K562 (cell line): Measurements from ENCODE around the gene SHISAL1. TPM values are rescaled to one million over a fixed set of nuclear protein-coding genes. Genes with fewer than 3 reads are reported as not detected.

Source experiments
- ATAC-seq: fragments of 200-7000 bp; cut with Tn5 transposase; 3 replicates; pipeline ENCODE4 v1.9.1; 2020; ENCODE audit warnings: moderate library complexity
- BruUV-seq: library from RNA; stranded (reverse); fragments of 400-500 nt; replicated peaks from 2 replicates; lab custom pipeline; 2021; lab: Mats Ljungman, UMichigan
- CTCF ChIA-PET: fragments of 300-600 bp; formaldehyde crosslinking; extraction: SDS; loops from one replicate; lab custom pipeline; 2021; ENCODE audit warnings: low intra/inter-chr PET ratio; lab: Yijun Ruan, JAX
- POLR2A ChIA-PET: fragments of 300-600, 350-650 bp; sonication (Branson Sonifier 250); formaldehyde crosslinking; extraction: SDS; loops from one replicate; lab custom pipeline; 2021; ENCODE audit warnings: antibody characterized with exemption, inconsistent platforms; lab: Yijun Ruan, JAX
- DNase-seq, 4 experiments: peaks; one replicate each; pipeline versions ENCODE4 v3.0.0 to v3.0.0-alpha.2; 2011 to 2018; ENCODE audit warnings: low spot score in 3 of 4, mixed read lengths in 3 of 4; ENCODE audit errors: extremely low read depth in 1 of 4
- FAIRE-seq: peaks from 2 replicates; lab custom pipeline; 2011; peaks lifted over from hg19 to GRCh38; lab: Jason Lieb, UNC
- H2AFZ ChIP-seq: 2 replicates; pipeline ENCODE4 v1.6.0; 2011; ENCODE audit warnings: low read depth, low read length, control low read depth, inconsistent platforms
- H3K27ac ChIP-seq: fragments of 200-600 bp; 3 replicates; pipeline ENCODE4 v1.8.0; 2011; ENCODE audit warnings: low read depth, mild to moderate bottlenecking, control low read depth, inconsistent platforms, low read length, moderate library complexity, mixed read lengths; ENCODE audit errors: extremely low read depth
- H3K27me3 ChIP-seq, 2 experiments: fragments of 300-600 bp in 1 of 2; 2 replicates in 1 of 2; 3 replicates in 1 of 2; pipeline versions ENCODE4 v1.6.0 to v1.8.0; 2011; ENCODE audit warnings: inconsistent platforms in 2 of 2, low read length in 2 of 2, mild to moderate bottlenecking in 1 of 2, mixed read lengths in 1 of 2, moderate library complexity in 1 of 2; ENCODE audit not compliant: control insufficient read depth in 2 of 2, insufficient read depth in 2 of 2
- H3K36me3 ChIP-seq: fragments of 300-600 bp; 3 replicates; pipeline ENCODE4 v1.8.0; 2011; ENCODE audit warnings: mild to moderate bottlenecking, low read length, inconsistent platforms; ENCODE audit not compliant: control insufficient read depth, insufficient read depth
- H3K4me1 ChIP-seq, 2 experiments: fragments of 200-600 bp in 1 of 2; replicated peaks in 1 of 2; 2 replicates in 1 of 2; 3 replicates in 1 of 2; pipeline versions ENCODE4 v1.5.1 to v1.8.0; 2011; ENCODE audit warnings: inconsistent platforms in 2 of 2, low read length in 2 of 2, mild to moderate bottlenecking in 1 of 2, mixed read lengths in 1 of 2, moderate library complexity in 1 of 2; ENCODE audit not compliant: control insufficient read depth in 2 of 2, insufficient read depth in 2 of 2
- H3K4me2 ChIP-seq: 2 replicates; pipeline ENCODE4 v1.6.1; 2011; ENCODE audit warnings: low read length, control low read depth, inconsistent platforms, mixed read lengths; ENCODE audit not compliant: insufficient read depth
- H3K4me3 ChIP-seq: fragments of 200-600 bp; sonication (generic), shearing (Covaris generic); 2 replicates; pipeline ENCODE4 v1.5.1; 2016; ENCODE audit warnings: control low read depth, inconsistent platforms
- H3K79me2 ChIP-seq: fragments of 200-600 bp; 3 replicates; pipeline ENCODE4 v1.8.0; 2011; ENCODE audit warnings: low read length, inconsistent platforms; ENCODE audit not compliant: control insufficient read depth, insufficient read depth
- H3K9ac ChIP-seq, 2 experiments: 2 replicates each; pipeline versions ENCODE4 v1.6.0 to v1.6.1; 2011; ENCODE audit warnings: low read depth in 2 of 2, low read length in 2 of 2, control low read depth in 1 of 2, inconsistent platforms in 1 of 2, mild to moderate bottlenecking in 1 of 2, mixed read lengths in 1 of 2; ENCODE audit not compliant: insufficient read depth in 1 of 2
- H3K9me1 ChIP-seq: one replicate; pipeline ENCODE4 v1.6.0; 2011; ENCODE audit warnings: inconsistent platforms, mild to moderate bottlenecking, low read length, moderate library complexity; ENCODE audit not compliant: control insufficient read depth, insufficient read depth
- H3K9me3 ChIP-seq: replicated peaks from 2 replicates; pipeline ENCODE4 v1.5.1; 2011; ENCODE audit warnings: low read depth, low read length, inconsistent platforms; ENCODE audit not compliant: control insufficient read depth, insufficient read depth
- H4K20me1 ChIP-seq: replicated peaks from 2 replicates; pipeline ENCODE4 v1.6.1; 2011; ENCODE audit warnings: low read length, inconsistent platforms, mixed read lengths; ENCODE audit not compliant: control insufficient read depth, insufficient read depth
- ETS2 ChIP-seq: IDR thresholded peaks from 2 replicates; pipeline ENCODE4 v1.6.1; 2016; ENCODE audit warnings: borderline replicate concordance, missing genetic modification characterization, mild to moderate bottlenecking, moderate library complexity, missing compliant biosample characterization; ENCODE audit not compliant: poor library complexity, severe bottlenecking
- HBP1 ChIP-seq: fragments of 450-650 bp; formaldehyde crosslinking; IDR thresholded peaks from 2 replicates; pipeline ENCODE4 v1.4.0; 2022; ENCODE audit warnings: missing genetic modification characterization
- NR2C2 ChIP-seq, 2 experiments: fragments of 200-800 bp in 1 of 2; sonication (Bioruptor generic) in 1 of 2; sonication (generic) in 1 of 2; formaldehyde crosslinking in 1 of 2; IDR thresholded peaks; 2 replicates each; pipeline versions ENCODE4 v1.6.1 to v1.8.0; 2016 to 2022; ENCODE audit warnings: mild to moderate bottlenecking in 1 of 2, missing compliant biosample characterization in 1 of 2, missing genetic modification characterization in 1 of 2, missing genetic modification reagents in 1 of 2
- POLR2G ChIP-seq: fragments of 200-400 bp; formaldehyde crosslinking; IDR thresholded peaks from 2 replicates; pipeline ENCODE4 v1.6.1; 2017; ENCODE audit warnings: low read depth, mild to moderate bottlenecking, antibody characterized with exemption, low read length, moderate library complexity
- U2AF1 ChIP-seq: fragments of 200-400 bp; formaldehyde crosslinking; optimal IDR thresholded peaks from 2 replicates; pipeline ENCODE3; 2017; ENCODE audit warnings: mild to moderate bottlenecking, low read depth, low read length, moderate library complexity
- WGBS: fragments of 100-300 bp; shearing (Covaris generic); methylation state at CpG from one replicate; pipeline ENCODE4 v1.1.6; 2016; ENCODE audit warnings: low coverage, mixed read lengths; ENCODE audit not compliant: insufficient coverage; ENCODE audit errors: missing lambda C conversion rate; 5-methylcytosine and 5-hydroxymethylcytosine counted together
- in situ Hi-C: fragments of 300-500 bp; cut with MboI; formaldehyde crosslinking; loops from 4 replicates; pipeline ENCODE4 v1.15.0; 2018; ENCODE audit warnings: inconsistent platforms, mixed read lengths
- intact Hi-C: fragments of 100-400 bp; cut with micrococcal nuclease; formaldehyde crosslinking; loops from 2 replicates; pipeline ENCODE4 v1.14.2; 2022
- polyA plus RNA-seq, 8 experiments: library from polyadenylated mRNA; depleted of rRNA in 4 of 8; stranded (reverse) in 5 of 8; unstranded in 3 of 8; fragments of >200 nt; fragmentation: Nextera tagmentation in 2 of 8; fragmentation: Illumina TruSeq in 1 of 8; extraction: Ambion mirVana in 2 of 8; extraction: Trizol in 1 of 8; gene quantifications; 2 replicates each; pipeline versions ENCODE4 v1.2.1 to v1.2.3, GENCODE V29; 2011 to 2014; ENCODE audit warnings: inconsistent platforms in 1 of 8, missing spikeins in 1 of 8
- total RNA-seq, 7 experiments: library from RNA; depleted of rRNA in 6 of 7; stranded (reverse); fragments of >200 nt in 6 of 7; fragmentation: Illumina TruSeq in 2 of 7; extraction: Trizol in 2 of 7; gene quantifications; 2 replicates each; pipeline versions ENCODE4 v1.2.1 to v1.2.3, GENCODE V29; 2011 to 2021; ENCODE audit warnings: low replicate concordance in 1 of 7
- TF ChIP-seq, protein P1 (sequence below): fragments of 450-650 bp; formaldehyde crosslinking; IDR thresholded peaks from 2 replicates; pipeline ENCODE4 v1.4.0; 2022; ENCODE audit warnings: mild to moderate bottlenecking, moderate library complexity
- TF ChIP-seq, protein P2 (sequence below): fragments of 450-650 bp; formaldehyde crosslinking; IDR thresholded peaks from 2 replicates; pipeline ENCODE4 v1.4.0; 2020; ENCODE audit warnings: mild to moderate bottlenecking, moderate library complexity

SHISAL1 gene
- total and polyA plus RNA-seq, 9 of the 15 experiments (the other 6 are each of a cell fraction or from before 2014, with no cell fraction given) = not detected

GRCh38 chr22:44273175-44273574 is 39.6 kb downstream of the SHISAL1 start:
- no peak overlapping the region for H3K4me3 ChIP-seq
- H3K4me2 ChIP-seq = no peak overlapping the region
- no peaks in the 10 kb centered on the region for H3K4me1 ChIP-seq
- no peaks in the 10 kb centered on the region for H3K79me2 ChIP-seq
- ChIA-PET CTCF (no interaction called here), POLR2A (no interaction called here)
- no peaks in the 10 kb centered on the region for H3K9me1 ChIP-seq
- in situ Hi-C loops = no loop called here
- H3K9ac ChIP-seq = no peak overlapping the region
- H4K20me1 ChIP-seq = no peaks in the 10 kb centered on the region
- DNase-seq (no peak), ATAC-seq (no peak), FAIRE-seq (no peak)
- 6% methylated on average over 5 of the region's 5 CpGs for WGBS
- no peaks in the 10 kb centered on the region for H3K36me3 ChIP-seq
- H3K27ac ChIP-seq = no peak overlapping the region
- TF ChIP-seq U2AF1 (no peak), HBP1 (no peak), NR2C2 (CRISPR knock-in tag; IDR thresholded peaks at IDR 0.05) (no peak), NR2C2 (tag; IDR thresholded peaks at IDR 0.05) (no peak), ETS2 (tag) (no peak), POLR2G (no peak)
- TF ChIP-seq, protein P1, sequence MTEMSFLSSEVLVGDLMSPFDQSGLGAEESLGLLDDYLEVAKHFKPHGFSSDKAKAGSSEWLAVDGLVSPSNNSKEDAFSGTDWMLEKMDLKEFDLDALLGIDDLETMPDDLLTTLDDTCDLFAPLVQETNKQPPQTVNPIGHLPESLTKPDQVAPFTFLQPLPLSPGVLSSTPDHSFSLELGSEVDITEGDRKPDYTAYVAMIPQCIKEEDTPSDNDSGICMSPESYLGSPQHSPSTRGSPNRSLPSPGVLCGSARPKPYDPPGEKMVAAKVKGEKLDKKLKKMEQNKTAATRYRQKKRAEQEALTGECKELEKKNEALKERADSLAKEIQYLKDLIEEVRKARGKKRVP (CRISPR knock-in tag) = no peak
- TF ChIP-seq, protein P2, sequence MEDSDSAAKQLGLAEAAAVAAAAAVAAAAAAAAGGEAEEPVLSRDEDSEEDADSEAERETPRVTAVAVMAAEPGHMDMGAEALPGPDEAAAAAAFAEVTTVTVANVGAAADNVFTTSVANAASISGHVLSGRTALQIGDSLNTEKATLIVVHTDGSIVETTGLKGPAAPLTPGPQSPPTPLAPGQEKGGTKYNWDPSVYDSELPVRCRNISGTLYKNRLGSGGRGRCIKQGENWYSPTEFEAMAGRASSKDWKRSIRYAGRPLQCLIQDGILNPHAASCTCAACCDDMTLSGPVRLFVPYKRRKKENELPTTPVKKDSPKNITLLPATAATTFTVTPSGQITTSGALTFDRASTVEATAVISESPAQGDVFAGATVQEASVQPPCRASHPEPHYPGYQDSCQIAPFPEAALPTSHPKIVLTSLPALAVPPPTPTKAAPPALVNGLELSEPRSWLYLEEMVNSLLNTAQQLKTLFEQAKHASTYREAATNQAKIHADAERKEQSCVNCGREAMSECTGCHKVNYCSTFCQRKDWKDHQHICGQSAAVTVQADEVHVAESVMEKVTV (CRISPR knock-in tag) = no peak
- peaks cover 8 to 49% of the 10 kb centered on the region in 2 experiments; a peak in 3 of 5 replicates for H3K27me3 ChIP-seq
- intact Hi-C loops = loop anchor here (5.0 kb wide), 1 partner anchor 261 kb away; no protein-coding TSS in a partner anchor
- no TSS peak for BruUV-seq
- H3K9me3 ChIP-seq = no peaks in the 10 kb centered on the region
- no peak overlapping the region for H2AFZ ChIP-seq
